Measurements from ENCODE around the gene KLHL29.

Gene KLHL29

DNA sequence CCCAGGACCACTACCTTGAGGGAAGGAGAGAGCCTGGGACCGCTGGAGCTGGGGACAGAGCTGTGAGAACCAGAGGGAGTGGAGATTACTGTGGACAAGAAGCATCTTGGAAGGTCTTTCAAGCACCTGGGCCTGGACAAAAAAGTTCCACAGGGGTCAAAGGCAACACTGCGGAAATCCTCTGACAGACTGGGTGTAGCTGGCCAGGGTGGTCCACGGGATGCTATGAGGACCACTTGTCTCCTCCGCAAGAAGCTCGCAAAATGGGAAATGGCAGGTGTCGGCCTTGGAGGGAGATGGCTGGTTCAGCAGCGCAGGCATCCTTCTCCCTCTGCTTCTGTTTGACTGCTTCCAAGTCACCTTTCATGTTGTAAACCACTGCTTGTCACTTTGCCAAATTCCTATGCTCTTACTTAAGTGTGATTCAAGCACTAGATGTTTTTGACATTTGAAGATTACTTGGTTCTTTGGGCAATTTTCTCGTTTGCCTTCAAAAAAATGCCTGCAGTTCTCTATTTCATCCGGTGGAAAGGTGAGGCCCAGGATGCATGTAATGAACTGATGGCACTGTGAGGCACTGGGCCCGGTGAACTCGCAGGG lies 27.7 kb downstream of the KLHL29 start:
- Histone ChIP-seq H3K79me2 (ENCODE audit: control insufficient read depth, low read length) (no peaks in the 10 kb centered on the region), H3F3A (ENCODE audit: control insufficient read depth, insufficient read depth) (no peaks in the 10 kb centered on the region), H3K27me3 (ENCODE audit: control insufficient read depth, low read length) (no peaks in the 10 kb centered on the region), H3K4me1 (ENCODE audit: control insufficient read depth, low read length) (no peaks in the 10 kb centered on the region), H3K9me2 (replicated peaks; ENCODE audit: control insufficient read depth, low read length) (no peaks in the 10 kb centered on the region), H3K9me3 (ENCODE audit: control insufficient read depth, insufficient read depth, low read length) (no peaks in the 10 kb centered on the region), H3K36me3 (ENCODE audit: control insufficient read depth, low read length) (no peaks in the 10 kb centered on the region), H3K27ac (ENCODE audit: low read depth, low read length) (no peak overlapping the region), H3K4me3 (ENCODE audit: low read length) (no peak overlapping the region), H3K4me2 (ENCODE audit: low read length) (no peak overlapping the region), H4K20me1 (ENCODE audit: control insufficient read depth, insufficient read depth, low read depth, low read length) (no peaks in the 10 kb centered on the region)
- no peak for TF ChIP-seq EZH2phosphoT487 (IDR thresholded peaks at IDR 0.05; ENCODE audit: borderline replicate concordance, low read length)
- TF ChIP-seq, protein P1, sequence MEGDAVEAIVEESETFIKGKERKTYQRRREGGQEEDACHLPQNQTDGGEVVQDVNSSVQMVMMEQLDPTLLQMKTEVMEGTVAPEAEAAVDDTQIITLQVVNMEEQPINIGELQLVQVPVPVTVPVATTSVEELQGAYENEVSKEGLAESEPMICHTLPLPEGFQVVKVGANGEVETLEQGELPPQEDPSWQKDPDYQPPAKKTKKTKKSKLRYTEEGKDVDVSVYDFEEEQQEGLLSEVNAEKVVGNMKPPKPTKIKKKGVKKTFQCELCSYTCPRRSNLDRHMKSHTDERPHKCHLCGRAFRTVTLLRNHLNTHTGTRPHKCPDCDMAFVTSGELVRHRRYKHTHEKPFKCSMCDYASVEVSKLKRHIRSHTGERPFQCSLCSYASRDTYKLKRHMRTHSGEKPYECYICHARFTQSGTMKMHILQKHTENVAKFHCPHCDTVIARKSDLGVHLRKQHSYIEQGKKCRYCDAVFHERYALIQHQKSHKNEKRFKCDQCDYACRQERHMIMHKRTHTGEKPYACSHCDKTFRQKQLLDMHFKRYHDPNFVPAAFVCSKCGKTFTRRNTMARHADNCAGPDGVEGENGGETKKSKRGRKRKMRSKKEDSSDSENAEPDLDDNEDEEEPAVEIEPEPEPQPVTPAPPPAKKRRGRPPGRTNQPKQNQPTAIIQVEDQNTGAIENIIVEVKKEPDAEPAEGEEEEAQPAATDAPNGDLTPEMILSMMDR (IDR thresholded peaks at IDR 0.05; ENCODE audit: low read depth, low read length, poor library complexity, severe bottlenecking) = no peak

- no peaks in the 10 kb centered on the region for H3F3A ChIP-seq (ENCODE audit: control insufficient read depth, insufficient read depth)
- no peak overlapping the region for H3K4me2 ChIP-seq (ENCODE audit: low read length)
- no peaks in the 10 kb centered on the region for H3K79me2 ChIP-seq (ENCODE audit: control insufficient read depth, low read length)
- no peaks in the 10 kb centered on the region for H3K9me3 ChIP-seq (ENCODE audit: control insufficient read depth, insufficient read depth, low read length)
- no peaks in the 10 kb centered on the region for H3K27me3 ChIP-seq (ENCODE audit: control insufficient read depth, low read length)
- H3K36me3 ChIP-seq (ENCODE audit: control insufficient read depth, low read length) = no peaks in the 10 kb centered on the region
- no peak overlapping the region for H3K27ac ChIP-seq (ENCODE audit: low read depth, low read length)
- H3K4me3 ChIP-seq (ENCODE audit: low read length) = no peak overlapping the region
- no peaks in the 10 kb centered on the region for H4K20me1 ChIP-seq (ENCODE audit: control insufficient read depth, insufficient read depth, low read depth, low read length)
- TF ChIP-seq, protein P1 (IDR thresholded peaks at IDR 0.05; ENCODE audit: low read depth, low read length, poor library complexity, severe bottlenecking) = no peak
- no peak for TF ChIP-seq EZH2phosphoT487 (IDR thresholded peaks at IDR 0.05; ENCODE audit: borderline replicate concordance, low read length)
- H3K9me2 ChIP-seq (replicated peaks; ENCODE audit: control insufficient read depth, low read length) = no peaks in the 10 kb centered on the region
- H3K4me1 ChIP-seq (ENCODE audit: control insufficient read depth, low read length) = no peaks in the 10 kb centered on the region
Observed at GRCh38 chr2:23413641-23414040, 28.7 kb downstream of the KLHL29 start.

- H4K20me1 ChIP-seq (ENCODE audit: control insufficient read depth, insufficient read depth, low read depth, low read length) = no peaks in the 10 kb centered on the region
- no peaks in the 10 kb centered on the region for H3K27me3 ChIP-seq (ENCODE audit: control insufficient read depth, low read length)
- H3K79me2 ChIP-seq (ENCODE audit: control insufficient read depth, low read length) = no peaks in the 10 kb centered on the region
- no peaks in the 10 kb centered on the region for H3K9me2 ChIP-seq (replicated peaks; ENCODE audit: control insufficient read depth, low read length)
- TF ChIP-seq EZH2phosphoT487 (IDR thresholded peaks at IDR 0.05; ENCODE audit: borderline replicate concordance, low read length) = no peak
- TF ChIP-seq, protein P1 (IDR thresholded peaks at IDR 0.05; ENCODE audit: low read depth, low read length, poor library complexity, severe bottlenecking) = no peak
- H3F3A ChIP-seq (ENCODE audit: control insufficient read depth, insufficient read depth) = no peaks in the 10 kb centered on the region
- no peaks in the 10 kb centered on the region for H3K36me3 ChIP-seq (ENCODE audit: control insufficient read depth, low read length)
- H3K9me3 ChIP-seq (ENCODE audit: control insufficient read depth, insufficient read depth, low read length) = no peaks in the 10 kb centered on the region
- H3K4me2 ChIP-seq (ENCODE audit: low read length) = no peak overlapping the region
- no peak overlapping the region for H3K4me3 ChIP-seq (ENCODE audit: low read length)
- H3K27ac ChIP-seq (ENCODE audit: low read depth, low read length) = no peak overlapping the region
- H3K4me1 ChIP-seq (ENCODE audit: control insufficient read depth, low read length) = no peaks in the 10 kb centered on the region
Observed at GRCh38 chr2:23414106-23414505, 29.1 kb downstream of the KLHL29 start.
